ENCODE results near the gene RAB22A.

DNA sequence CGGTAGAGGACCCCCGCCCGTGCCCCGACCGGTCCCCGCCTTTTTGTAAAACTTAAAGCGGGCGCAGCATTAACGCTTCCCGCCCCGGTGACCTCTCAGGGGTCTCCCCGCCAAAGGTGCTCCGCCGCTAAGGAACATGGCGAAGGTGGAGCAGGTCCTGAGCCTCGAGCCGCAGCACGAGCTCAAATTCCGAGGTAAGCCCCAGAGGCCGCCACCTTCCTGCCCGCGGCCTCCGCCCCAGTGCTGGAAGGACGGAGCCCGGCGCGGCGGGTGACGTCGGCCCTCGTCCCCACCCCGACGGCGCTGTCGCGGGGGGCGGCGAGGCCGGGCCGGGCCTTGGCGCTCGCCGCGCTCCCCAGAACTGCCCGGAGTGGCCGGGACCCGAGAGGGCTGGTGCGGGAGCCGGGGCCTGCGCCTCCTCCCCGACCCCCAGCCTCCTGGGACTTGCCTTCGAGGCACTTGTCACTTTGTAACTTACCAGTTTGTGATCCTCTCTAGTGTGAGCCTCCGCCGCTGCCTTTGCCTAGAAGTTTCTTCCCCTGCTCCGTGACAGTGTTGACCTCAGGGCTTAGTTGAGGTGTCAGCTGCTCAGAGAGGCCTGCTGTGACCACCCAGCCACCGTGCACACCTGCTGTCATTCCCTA lies 79.9 kb downstream of the RAB22A start:
- TF ChIP-seq BACH2 (CRISPR knock-in tag; IDR thresholded peaks at IDR 0.05; ENCODE audit: borderline replicate concordance), result no peak
- no peak for TF ChIP-seq PATZ1 (CRISPR knock-in tag; IDR thresholded peaks at IDR 0.05; ENCODE audit: borderline replicate concordance)
- no peak for TF ChIP-seq ZFP3 (CRISPR knock-in tag; IDR thresholded peaks at IDR 0.05)
- no peak for TF ChIP-seq RARB (CRISPR knock-in tag; IDR thresholded peaks at IDR 0.05)
- TF ChIP-seq ZNF565 (CRISPR knock-in tag; conservative IDR thresholded peaks at IDR 0.05; ENCODE audit: low read depth), result no peak

Data from SK-N-SH treated with all-trans-retinoic acid at 6 μM for 48 hours (cell line).